Heart left ventricle (tissue), 16 donors: ENCODE measurements around the gene MICAL2. TPM values are rescaled to one million over a fixed set of nuclear protein-coding genes. Genes with fewer than 3 reads are reported as not detected.

Source experiments
- ATAC-seq, 4 donors: fragments of 200-7000 bp; cut with Tn5 transposase; one replicate each; pipeline ENCODE4 v1.9.1; 2020 to 2022; ENCODE audit warnings: moderate library complexity in 4 of 4, mild to moderate bottlenecking in 3 of 4, moderate number of reproducible peaks in 1 of 4
- DNase-seq, 5 donors: peaks; one replicate each; pipeline ENCODE4 v3.0.0-alpha.2; 2020
- H3K27ac ChIP-seq, 12 donors: fragments of 200-600 bp; sonication (generic) in 4 of 12; one replicate each; pipeline versions ENCODE4 v1.5.0 to v1.8.0; 2016 to 2022; ENCODE audit warnings: mild to moderate bottlenecking in 2 of 12
- H3K27me3 ChIP-seq, 9 donors: fragments of 200-600 bp; sonication (generic) in 2 of 9; one replicate each; pipeline versions ENCODE4 v1.5.1 to v1.8.0; 2016 to 2022; ENCODE audit warnings: mild to moderate bottlenecking in 3 of 9
- H3K36me3 ChIP-seq, 9 donors: fragments of 200-600 bp; sonication (generic) in 2 of 9; one replicate each; pipeline versions ENCODE4 v1.5.0 to v1.8.0; 2018 to 2022; ENCODE audit warnings: mild to moderate bottlenecking in 2 of 9
- H3K4me1 ChIP-seq, 12 donors: fragments of 200-600 bp; sonication (generic) in 4 of 12; one replicate each; pipeline versions ENCODE4 v1.5.0 to v1.8.0; 2016 to 2022; ENCODE audit warnings: mild to moderate bottlenecking in 3 of 12
- H3K4me3 ChIP-seq, 12 donors: fragments of 200-600 bp; sonication (generic) in 4 of 12; one replicate each; pipeline versions ENCODE4 v1.5.0 to v1.8.0; 2017 to 2022; ENCODE audit warnings: mild to moderate bottlenecking in 9 of 12, moderate library complexity in 4 of 12
- H3K9me3 ChIP-seq, 12 donors: fragments of 200-600 bp; sonication (generic) in 4 of 12; one replicate each; pipeline versions ENCODE4 v1.5.0 to v1.8.0; 2016 to 2022; ENCODE audit warnings: mild to moderate bottlenecking in 1 of 12
- POLR2A ChIP-seq, 2 donors: fragments of 450-650 bp; IDR thresholded peaks; one replicate each; pipeline ENCODE4 v1.6.1; 2017; ENCODE audit warnings: antibody characterized with exemption in 2 of 2, mild to moderate bottlenecking in 2 of 2, moderate library complexity in 2 of 2
- WGBS, 4 donors: extraction: QIAGEN DNeasy Blood & Tissue Kit in 2 of 4; methylation state at CpG; one replicate each; pipeline versions ENCODE4 v1.1.5 to v1.1.7; 2013 to 2018; 5-methylcytosine and 5-hydroxymethylcytosine counted together
- intact Hi-C, 10 donors: fragments of 100-400 bp; cut with DNase I; formaldehyde crosslinking; loops; one replicate each; pipeline versions ENCODE4 v1.11.1 to v1.14.2; 2022
- polyA plus RNA-seq, 2 donors: library from polyadenylated mRNA; stranded (reverse); fragments of 200-250 nt; gene quantifications; one replicate each; pipeline ENCODE4 v1.2.3, GENCODE V29; 2013
- total RNA-seq, 9 donors: library from RNA; depleted of rRNA in 2 of 9; stranded (reverse); fragments of >200 nt in 2 of 9; fragmentation: NEBNext Ultra II Directional in 3 of 9; extraction: Animal tissue kit (Norgen Biotek cat#: 25700) in 3 of 9; gene quantifications; one replicate each; pipeline versions ENCODE4 v1.1.0 to v1.2.4, GENCODE V29; 2016 to 2023
- TF ChIP-seq, protein P1 (sequence below), 12 donors: fragments of 200-600 bp; sonication (generic) in 4 of 12; IDR thresholded peaks; one replicate each; pipeline versions ENCODE4 v1.5.0 to v1.8.0; 2018 to 2022; ENCODE audit warnings: antibody characterized with exemption in 12 of 12, mild to moderate bottlenecking in 5 of 12
- donor health status: ischemic (EF 13 %, LVEDD 7.1; RV severe dilation, severe dysfunction).
- donor health status: healthy with polysubstance abuse.
- donor health status: DM: no; HTN: yes; CAD: no.
- donor health status: DM: no; HTN: no; CAD: no.
- donor health status: ischemic (EF 25% LVEDD 6.9; RV normal size, moderate dysfunction).
- donor health status: ischemic (EF 25% LVEDD 5.7; RV mildly dilated, moderate dysfunction).
- donor health status: healthy.
- donor health status: DM: yes; HTN: yes; CAD: no.
- donor health status: ischemic (EF 35%, LVEDD 5.7; RV mildly dilated, moderate dysfunction).
- donor health status: nonischemic (EF 11% LVEDD 7.7; RV severe dilation, severe dysfunction).
- donor health status: DM: yes; HTN: yes; CAD: no.
- donor health status: PGD.
- donor health status: ischemic (EF 29% LVEDD 5.4; RV normal size, mild dysfunction).
- donor health status: nonischemic (EF 23%, LVEDD 6.1; RV moderate dilation, normal function).

MICAL2 gene
- total and polyA plus RNA-seq, 11 donors = 37.6 to 110 (median 86.4) TPM

DNA sequence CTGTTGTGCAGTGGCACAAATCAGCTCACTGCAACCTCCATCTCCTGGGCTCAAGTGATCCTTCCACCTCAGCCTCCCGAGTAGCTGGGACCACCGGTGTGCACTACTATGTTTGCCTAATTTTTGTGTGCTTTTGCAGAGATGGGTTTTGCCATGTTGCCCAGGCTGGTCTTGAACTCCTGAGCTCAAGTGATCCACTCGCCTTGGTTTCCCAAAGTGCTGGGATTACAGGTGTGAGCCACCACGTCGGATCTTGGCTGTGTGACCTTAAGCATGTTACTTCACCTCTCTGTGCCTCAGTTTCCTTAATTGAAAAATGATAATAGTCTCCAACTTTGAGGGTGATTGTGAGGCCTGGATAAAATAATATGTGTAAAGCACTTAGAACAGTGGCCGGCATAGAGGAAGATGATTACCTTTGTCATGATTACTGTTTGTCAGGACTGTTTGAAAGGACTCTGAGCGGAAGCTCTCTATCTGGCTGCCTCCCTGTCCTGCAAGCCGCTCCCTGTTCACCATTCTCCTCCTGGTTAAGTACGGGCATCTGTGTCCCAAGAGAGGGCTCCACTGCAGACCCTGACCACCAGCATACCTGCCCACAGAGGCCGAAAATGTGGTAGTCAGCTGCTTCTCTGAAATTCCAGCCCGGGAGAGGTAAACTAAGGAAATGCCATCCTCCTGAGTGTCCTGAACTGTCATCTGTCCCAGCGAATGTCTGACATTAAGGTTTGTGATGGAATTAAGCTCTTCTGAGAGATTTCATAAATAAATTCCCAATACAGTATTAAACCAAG is 73.6 kb downstream of the MICAL2 start:
- H3K4me1 ChIP-seq = peaks cover 10 to 80% (median 56%) of the 10 kb centered on the region in 12 donors
- H3K27ac ChIP-seq = peak overlapping the region in 11 of 12 donors; percentile 60 to 84 (median 75)
- WGBS, 4 donors = 93 to 100% (median 95%) methylated on average over 12 of the region's 12 CpGs
- H3K4me3 ChIP-seq = no peak overlapping the region
- intact Hi-C loops = loop anchor here in 2 of 10 donors (5.0 kb wide), 3 partner anchors 33 to 72 kb away; partner anchors contain the start of gene MICAL2 (in 1 of the 2)
- H3K36me3 ChIP-seq = peaks cover 0 to 12% (median 0%) of the 10 kb centered on the region in 9 donors
- ATAC-seq = no peak
- DNase-seq = no peak
- no peaks in the 10 kb centered on the region for H3K9me3 ChIP-seq
- TF ChIP-seq POLR2A (IDR thresholded peaks at IDR 0.05) = no peak
- TF ChIP-seq, protein P1, sequence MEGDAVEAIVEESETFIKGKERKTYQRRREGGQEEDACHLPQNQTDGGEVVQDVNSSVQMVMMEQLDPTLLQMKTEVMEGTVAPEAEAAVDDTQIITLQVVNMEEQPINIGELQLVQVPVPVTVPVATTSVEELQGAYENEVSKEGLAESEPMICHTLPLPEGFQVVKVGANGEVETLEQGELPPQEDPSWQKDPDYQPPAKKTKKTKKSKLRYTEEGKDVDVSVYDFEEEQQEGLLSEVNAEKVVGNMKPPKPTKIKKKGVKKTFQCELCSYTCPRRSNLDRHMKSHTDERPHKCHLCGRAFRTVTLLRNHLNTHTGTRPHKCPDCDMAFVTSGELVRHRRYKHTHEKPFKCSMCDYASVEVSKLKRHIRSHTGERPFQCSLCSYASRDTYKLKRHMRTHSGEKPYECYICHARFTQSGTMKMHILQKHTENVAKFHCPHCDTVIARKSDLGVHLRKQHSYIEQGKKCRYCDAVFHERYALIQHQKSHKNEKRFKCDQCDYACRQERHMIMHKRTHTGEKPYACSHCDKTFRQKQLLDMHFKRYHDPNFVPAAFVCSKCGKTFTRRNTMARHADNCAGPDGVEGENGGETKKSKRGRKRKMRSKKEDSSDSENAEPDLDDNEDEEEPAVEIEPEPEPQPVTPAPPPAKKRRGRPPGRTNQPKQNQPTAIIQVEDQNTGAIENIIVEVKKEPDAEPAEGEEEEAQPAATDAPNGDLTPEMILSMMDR (IDR thresholded peaks at IDR 0.05) = no peak
- H3K27me3 ChIP-seq = no peaks in the 10 kb centered on the region

GRCh38 chr11:12184699-12185098 is 74.3 kb downstream of the MICAL2 start:
- DNase-seq (no peak), ATAC-seq (no peak)
- intact Hi-C loops = loop anchor here in 2 of 10 donors (5.0 kb wide), 3 partner anchors 33 to 72 kb away; partner anchors contain the start of gene MICAL2 (in 1 of the 2)
- peak overlapping the region in 3 of 12 donors; percentile 60 to 84 (median 75) for H3K27ac ChIP-seq
- WGBS, 4 donors = 66 to 100% (median 88%) methylated on average over 1 of the region's 1 CpG
- H3K4me3 ChIP-seq = no peak overlapping the region
- H3K27me3 ChIP-seq = no peaks in the 10 kb centered on the region
- peaks cover 10 to 76% (median 51%) of the 10 kb centered on the region in 12 donors for H3K4me1 ChIP-seq
- H3K9me3 ChIP-seq = no peaks in the 10 kb centered on the region
- TF ChIP-seq, protein P1 (IDR thresholded peaks at IDR 0.05) = no peak
- TF ChIP-seq POLR2A (IDR thresholded peaks at IDR 0.05) = no peak
- H3K36me3 ChIP-seq = peaks cover 0 to 15% (median 0%) of the 10 kb centered on the region in 9 donors

- intact Hi-C loops = no loop called here
- H3K9me3 ChIP-seq = no peaks in the 10 kb centered on the region
- DNase-seq (no peak), ATAC-seq (no peak)
- no peaks in the 10 kb centered on the region for H3K27me3 ChIP-seq
- peak overlapping the region in 5 of 12 donors; percentile 32 to 69 (median 50) for H3K27ac ChIP-seq
- H3K36me3 ChIP-seq = peaks cover 0 to 20% (median 0%) of the 10 kb centered on the region in 9 donors
- WGBS, 4 donors = 82 to 91% (median 85%) methylated on average over 3 of the region's 3 CpGs
- no peak overlapping the region for H3K4me3 ChIP-seq
- TF ChIP-seq POLR2A (IDR thresholded peaks at IDR 0.05) = no peak
- TF ChIP-seq, protein P1 (IDR thresholded peaks at IDR 0.05) = no peak
- H3K4me1 ChIP-seq = peaks cover 10 to 72% (median 48%) of the 10 kb centered on the region in 12 donors
Observed at GRCh38 chr11:12185106-12185690, 74.8 kb downstream of the MICAL2 start.

DNA sequence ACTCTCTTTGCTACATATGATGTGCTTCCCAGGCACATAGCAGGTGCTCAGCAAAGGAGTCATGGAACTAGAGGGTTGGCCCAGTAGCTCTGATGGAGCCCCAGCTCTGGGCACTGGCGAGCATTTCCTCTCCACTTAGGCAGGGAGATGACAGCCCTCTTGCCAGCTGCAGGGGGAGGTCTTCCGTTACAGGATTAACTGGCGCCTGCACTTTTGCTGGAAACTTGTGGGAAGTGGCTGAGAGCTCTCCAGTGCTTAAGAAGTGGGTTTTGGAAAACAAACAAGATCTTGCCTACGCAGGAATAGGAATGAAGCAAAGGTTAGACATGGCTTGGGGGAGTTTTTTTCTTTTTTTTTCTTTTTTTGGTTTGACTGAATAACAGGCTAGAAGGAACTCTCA is 75.5 kb downstream of the MICAL2 start:
- Histone ChIP-seq H3K4me1 (peaks cover 10 to 71% (median 47%) of the 10 kb centered on the region in 12 donors), H3K36me3 (peaks cover 0 to 22% (median 0%) of the 10 kb centered on the region in 9 donors), H3K4me3 (no peak overlapping the region), H3K27me3 (no peaks in the 10 kb centered on the region), H3K9me3 (no peaks in the 10 kb centered on the region), H3K27ac (peak overlapping the region in 5 of 12 donors; percentile 45 to 69 (median 50))
- intact Hi-C loops = no loop called here
- DNase-seq (no peak), ATAC-seq (peak in 3 of 4 donors; percentile 19 to 30 (median 22))
- TF ChIP-seq, protein P1 (IDR thresholded peaks at IDR 0.05) = peak in 1 of 12 donors; percentile 24
- TF ChIP-seq POLR2A (IDR thresholded peaks at IDR 0.05) = no peak
- whole genome bisulfite sequencing, 4 donors = 19 to 47% (median 27%) methylated on average over 4 of the region's 4 CpGs
